ENCODE results near the gene UBR2. TPM values are rescaled to one million over a fixed set of nuclear protein-coding genes. Genes with fewer than 3 reads are reported as not detected.

Gene UBR2
- total and polyA plus RNA-seq, 9 of the 15 experiments (the other 6 are each of a cell fraction or from before 2014, with no cell fraction given) = 9.1 to 38.9 (median 23.4) TPM

GRCh38 chr6:42735976-42736375 is 172.1 kb downstream of the UBR2 start:
- Histone ChIP-seq H3K36me3 (ENCODE audit: control insufficient read depth, insufficient read depth, low read length) (no peaks in the 10 kb centered on the region), H3K4me3 (no peak overlapping the region), H3K79me2 (ENCODE audit: control insufficient read depth, insufficient read depth, low read length) (no peaks in the 10 kb centered on the region), H3K27ac (ENCODE audit: extremely low read depth, low read depth, low read length) (no peak overlapping the region), H3K9me3 (replicated peaks; ENCODE audit: control insufficient read depth, insufficient read depth, low read depth, low read length) (no peaks in the 10 kb centered on the region; the same call in 1 of the 2 replicates), H4K20me1 (replicated peaks; ENCODE audit: control insufficient read depth, insufficient read depth, low read length) (no peaks in the 10 kb centered on the region), H2AFZ (ENCODE audit: low read depth, low read length) (no peak overlapping the region), H3K9me1 (ENCODE audit: control insufficient read depth, insufficient read depth, low read length) (no peaks in the 10 kb centered on the region), H3K9ac (ENCODE audit: insufficient read depth in 1 of 2, low read depth in 2 of 2, low read length in 2 of 2) (no peak overlapping the region), H3K4me1 (replicated peaks in 1 of 2; ENCODE audit: control insufficient read depth in 2 of 2, insufficient read depth in 2 of 2, low read length in 2 of 2) (no peaks in the 10 kb centered on the region; a peak in 1 of 5 replicates), H3K4me2 (ENCODE audit: insufficient read depth, low read length) (no peak overlapping the region), H3K27me3 (ENCODE audit: control insufficient read depth in 2 of 2, insufficient read depth in 2 of 2, low read length in 2 of 2) (no peaks in the 10 kb centered on the region)
- ChIA-PET CTCF (ENCODE audit: low intra/inter-chr PET ratio) (no interaction called here), POLR2A (interaction anchor here (0.6 to 1.0 kb wide), 2 partner anchors 10 to 47 kb away, joined by 3 read pairs; no protein-coding TSS in a partner anchor)
- in situ Hi-C loops (cut with MboI) = loop anchor here (5.0 kb wide), 1 partner anchor 136 kb away; no protein-coding TSS in a partner anchor
- intact Hi-C loops (cut with micrococcal nuclease) = no loop called here
- FAIRE-seq (no peak), ATAC-seq (no peak), DNase-seq (ENCODE audit: extremely low read depth in 1 of 4, low spot score in 3 of 4) (no peak)
- BruUV-seq (replicated peaks) = no TSS peak
- WGBS (ENCODE audit: insufficient coverage, low coverage, missing lambda C conversion rate) = 25% methylated on average over 3 of the region's 3 CpGs
- TF ChIP-seq ZBTB9 (CRISPR knock-in tag; IDR thresholded peaks at IDR 0.05) (no peak), PHTF2 (CRISPR knock-in tag; IDR thresholded peaks at IDR 0.05) (no peak), SMARCE1 (IDR thresholded peaks at IDR 0.05) (no peak), HDAC6 (IDR thresholded peaks at IDR 0.05; ENCODE audit: low read depth, low read length) (no peak), ZNF449 (CRISPR knock-in tag; IDR thresholded peaks at IDR 0.05) (no peak), NFYB (IDR thresholded peaks at IDR 0.05; ENCODE audit: extremely low read depth, insufficient read length) (no peak), SMARCC2 (IDR thresholded peaks at IDR 0.05; ENCODE audit: low read depth) (no peak), NCOR1 (IDR thresholded peaks at IDR 0.05) (no peak)
- TF ChIP-seq, protein P1, sequence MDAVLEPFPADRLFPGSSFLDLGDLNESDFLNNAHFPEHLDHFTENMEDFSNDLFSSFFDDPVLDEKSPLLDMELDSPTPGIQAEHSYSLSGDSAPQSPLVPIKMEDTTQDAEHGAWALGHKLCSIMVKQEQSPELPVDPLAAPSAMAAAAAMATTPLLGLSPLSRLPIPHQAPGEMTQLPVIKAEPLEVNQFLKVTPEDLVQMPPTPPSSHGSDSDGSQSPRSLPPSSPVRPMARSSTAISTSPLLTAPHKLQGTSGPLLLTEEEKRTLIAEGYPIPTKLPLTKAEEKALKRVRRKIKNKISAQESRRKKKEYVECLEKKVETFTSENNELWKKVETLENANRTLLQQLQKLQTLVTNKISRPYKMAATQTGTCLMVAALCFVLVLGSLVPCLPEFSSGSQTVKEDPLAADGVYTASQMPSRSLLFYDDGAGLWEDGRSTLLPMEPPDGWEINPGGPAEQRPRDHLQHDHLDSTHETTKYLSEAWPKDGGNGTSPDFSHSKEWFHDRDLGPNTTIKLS (IDR thresholded peaks at IDR 0.05; ENCODE audit: borderline replicate concordance, low read depth) = no peak
- TF ChIP-seq, protein P2, sequence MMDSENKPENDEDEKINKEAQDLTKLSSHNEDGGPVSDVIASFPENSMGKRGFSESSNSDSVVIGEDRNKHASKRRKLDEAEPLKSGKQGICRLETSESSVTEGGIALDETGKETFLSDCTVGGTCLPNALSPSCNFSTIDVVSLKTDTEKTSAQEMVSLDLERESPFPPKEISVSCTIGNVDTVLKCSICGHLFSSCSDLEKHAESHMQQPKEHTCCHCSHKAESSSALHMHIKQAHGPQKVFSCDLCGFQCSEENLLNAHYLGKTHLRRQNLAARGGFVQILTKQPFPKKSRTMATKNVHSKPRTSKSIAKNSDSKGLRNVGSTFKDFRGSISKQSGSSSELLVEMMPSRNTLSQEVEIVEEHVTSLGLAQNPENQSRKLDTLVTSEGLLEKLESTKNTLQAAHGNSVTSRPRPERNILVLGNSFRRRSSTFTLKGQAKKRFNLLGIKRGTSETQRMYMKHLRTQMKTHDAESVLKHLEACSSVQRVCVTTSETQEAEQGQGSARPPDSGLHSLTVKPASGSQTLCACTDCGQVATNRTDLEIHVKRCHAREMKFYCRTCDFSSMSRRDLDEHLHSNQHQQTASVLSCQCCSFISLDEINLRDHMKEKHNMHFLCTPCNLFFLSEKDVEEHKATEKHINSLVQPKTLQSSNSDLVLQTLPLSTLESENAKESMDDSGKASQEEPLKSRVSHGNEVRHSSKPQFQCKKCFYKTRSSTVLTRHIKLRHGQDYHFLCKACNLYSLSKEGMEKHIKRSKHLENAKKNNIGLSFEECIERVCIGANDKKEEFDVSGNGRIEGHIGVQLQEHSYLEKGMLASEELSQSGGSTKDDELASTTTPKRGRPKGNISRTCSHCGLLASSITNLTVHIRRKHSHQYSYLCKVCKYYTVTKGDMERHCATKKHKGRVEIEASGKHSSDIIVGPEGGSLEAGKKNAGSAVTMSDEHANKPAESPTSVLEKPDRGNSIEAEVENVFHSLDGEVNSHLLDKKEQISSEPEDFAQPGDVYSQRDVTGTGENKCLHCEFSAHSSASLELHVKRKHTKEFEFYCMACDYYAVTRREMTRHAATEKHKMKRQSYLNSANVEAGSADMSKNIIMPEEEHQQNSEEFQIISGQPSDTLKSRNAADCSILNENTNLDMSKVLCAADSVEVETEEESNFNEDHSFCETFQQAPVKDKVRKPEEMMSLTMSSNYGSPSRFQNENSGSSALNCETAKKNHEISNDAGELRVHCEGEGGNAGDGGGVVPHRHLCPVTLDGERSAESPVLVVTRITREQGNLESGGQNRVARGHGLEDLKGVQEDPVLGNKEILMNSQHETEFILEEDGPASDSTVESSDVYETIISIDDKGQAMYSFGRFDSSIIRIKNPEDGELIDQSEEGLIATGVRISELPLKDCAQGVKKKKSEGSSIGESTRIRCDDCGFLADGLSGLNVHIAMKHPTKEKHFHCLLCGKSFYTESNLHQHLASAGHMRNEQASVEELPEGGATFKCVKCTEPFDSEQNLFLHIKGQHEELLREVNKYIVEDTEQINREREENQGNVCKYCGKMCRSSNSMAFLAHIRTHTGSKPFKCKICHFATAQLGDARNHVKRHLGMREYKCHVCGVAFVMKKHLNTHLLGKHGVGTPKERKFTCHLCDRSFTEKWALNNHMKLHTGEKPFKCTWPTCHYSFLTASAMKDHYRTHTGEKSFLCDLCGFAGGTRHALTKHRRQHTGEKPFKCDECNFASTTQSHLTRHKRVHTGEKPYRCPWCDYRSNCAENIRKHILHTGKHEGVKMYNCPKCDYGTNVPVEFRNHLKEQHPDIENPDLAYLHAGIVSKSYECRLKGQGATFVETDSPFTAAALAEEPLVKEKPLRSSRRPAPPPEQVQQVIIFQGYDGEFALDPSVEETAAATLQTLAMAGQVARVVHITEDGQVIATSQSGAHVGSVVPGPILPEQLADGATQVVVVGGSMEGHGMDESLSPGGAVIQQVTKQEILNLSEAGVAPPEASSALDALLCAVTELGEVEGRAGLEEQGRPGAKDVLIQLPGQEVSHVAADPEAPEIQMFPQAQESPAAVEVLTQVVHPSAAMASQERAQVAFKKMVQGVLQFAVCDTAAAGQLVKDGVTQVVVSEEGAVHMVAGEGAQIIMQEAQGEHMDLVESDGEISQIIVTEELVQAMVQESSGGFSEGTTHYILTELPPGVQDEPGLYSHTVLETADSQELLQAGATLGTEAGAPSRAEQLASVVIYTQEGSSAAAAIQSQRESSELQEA (IDR thresholded peaks at IDR 0.05; ENCODE audit: low read depth) = no peak
